ENCODE data around the gene GIGYF2. TPM values are rescaled to one million over a fixed set of nuclear protein-coding genes. Genes with fewer than 3 reads are reported as not detected.
"Not testable (repeated sequence)": the region's sequence is repeated elsewhere in the genome, so short reads cannot be mapped to it uniquely, and the experiment has no call there.

The GIGYF2 gene
- total and polyA plus RNA-seq, 2 donors from 2014 or later: 13.5 to 79.8 TPM

- FAIRE-seq (no peak), DNase-seq (no peak)
- Histone ChIP-seq H3K27ac (ENCODE audit: low read depth in 2 of 2, low read length in 2 of 2) (no peak overlapping the region), H3K27me3 (ENCODE audit: control insufficient read depth, insufficient read depth, low read length) (no peaks in the 10 kb centered on the region), H3K4me3 (ENCODE audit: low read length in 3 of 3) (no peak overlapping the region), H3K4me1 (ENCODE audit: control insufficient read depth in 2 of 3, insufficient read depth in 2 of 3, low read depth in 1 of 3, low read length in 3 of 3) (no peaks in the 10 kb centered on the region), H3K36me3 (ENCODE audit: control insufficient read depth in 2 of 3, insufficient read depth in 3 of 3, low read length in 3 of 3) (peaks cover 0 to 7% (median 4%) of the 10 kb centered on the region in 3 donors), H3K9me3 (ENCODE audit: control insufficient read depth in 2 of 3, insufficient read depth in 1 of 3, low read length in 3 of 3) (no peaks in the 10 kb centered on the region), H3K9ac (ENCODE audit: low read length in 3 of 3) (no peak overlapping the region)
- no peak for TF ChIP-seq CTCF (IDR thresholded peaks at IDR 0.05; ENCODE audit: borderline replicate concordance, extremely low read depth, insufficient read depth)
- intact Hi-C loops (cut with DNase I): no loop called here
Observed at GRCh38 chr2:232714969-232715368, 17.8 kb downstream of the GIGYF2 start.

DNA sequence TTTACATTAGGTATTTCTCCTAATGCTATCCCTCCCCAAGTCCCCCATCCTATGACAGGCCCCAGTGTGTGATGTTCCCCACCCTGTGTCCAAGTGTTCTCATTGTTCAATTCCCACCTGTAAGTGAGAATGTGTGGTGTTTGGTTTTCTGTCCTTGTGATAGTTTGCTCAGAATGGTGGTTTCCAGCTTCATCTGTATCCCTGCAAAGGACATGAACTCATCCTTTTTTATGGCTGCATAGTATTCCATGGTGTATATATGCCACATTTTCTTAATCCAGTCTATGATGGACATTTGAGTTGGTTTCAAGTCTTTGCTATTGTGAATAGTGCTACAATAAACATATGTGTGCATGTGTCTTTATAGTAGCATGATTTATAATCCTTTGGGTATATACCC lies 22.9 kb downstream of the GIGYF2 start:
- FAIRE-seq; DNase-seq; H3K4me1 ChIP-seq (ENCODE audit: control insufficient read depth in 2 of 3, insufficient read depth in 2 of 3, low read depth in 1 of 3, low read length in 3 of 3); H3K36me3 ChIP-seq (ENCODE audit: control insufficient read depth in 2 of 3, insufficient read depth in 3 of 3, low read length in 3 of 3); H3K9ac ChIP-seq (ENCODE audit: low read length in 3 of 3); H3K27ac ChIP-seq (ENCODE audit: low read depth in 2 of 2, low read length in 2 of 2); H3K4me3 ChIP-seq (ENCODE audit: low read length in 3 of 3); H3K27me3 ChIP-seq (ENCODE audit: control insufficient read depth, insufficient read depth, low read length); intact Hi-C loops (cut with DNase I); H3K9me3 ChIP-seq (ENCODE audit: control insufficient read depth in 2 of 3, insufficient read depth in 1 of 3, low read length in 3 of 3): not testable (repeated sequence)

- no peaks in the 10 kb centered on the region for H3K4me1 ChIP-seq (ENCODE audit: control insufficient read depth in 2 of 3, insufficient read depth in 2 of 3, low read depth in 1 of 3, low read length in 3 of 3)
- no peak for TF ChIP-seq CTCF (IDR thresholded peaks at IDR 0.05; ENCODE audit: borderline replicate concordance, extremely low read depth, insufficient read depth)
- no peaks in the 10 kb centered on the region for H3K9me3 ChIP-seq (ENCODE audit: control insufficient read depth in 2 of 3, insufficient read depth in 1 of 3, low read length in 3 of 3)
- FAIRE-seq: no peak
- peaks cover 4 to 6% (median 5%) of the 10 kb centered on the region in 3 donors for H3K36me3 ChIP-seq (ENCODE audit: control insufficient read depth in 2 of 3, insufficient read depth in 3 of 3, low read length in 3 of 3)
- no peak overlapping the region for H3K4me3 ChIP-seq (ENCODE audit: low read length in 3 of 3)
- no peak for DNase-seq
- H3K9ac ChIP-seq (ENCODE audit: low read length in 3 of 3): no peak overlapping the region
- intact Hi-C loops (cut with DNase I): no loop called here
- no peak overlapping the region for H3K27ac ChIP-seq (ENCODE audit: low read depth in 2 of 2, low read length in 2 of 2)
- no peaks in the 10 kb centered on the region for H3K27me3 ChIP-seq (ENCODE audit: control insufficient read depth, insufficient read depth, low read length)
Observed at GRCh38 chr2:232721261-232721660, 24.1 kb downstream of the GIGYF2 start.

- H3K9me3 ChIP-seq (ENCODE audit: control insufficient read depth in 2 of 3, insufficient read depth in 1 of 3, low read length in 3 of 3): no peaks in the 10 kb centered on the region
- no peak for TF ChIP-seq CTCF (IDR thresholded peaks at IDR 0.05; ENCODE audit: borderline replicate concordance, extremely low read depth, insufficient read depth)
- no peak overlapping the region for H3K27ac ChIP-seq (ENCODE audit: low read depth in 2 of 2, low read length in 2 of 2)
- no peak for DNase-seq
- no peaks in the 10 kb centered on the region for H3K4me1 ChIP-seq (ENCODE audit: control insufficient read depth in 2 of 3, insufficient read depth in 2 of 3, low read depth in 1 of 3, low read length in 3 of 3)
- no peak overlapping the region for H3K4me3 ChIP-seq (ENCODE audit: low read length in 3 of 3)
- intact Hi-C loops (cut with DNase I): no loop called here
- H3K9ac ChIP-seq (ENCODE audit: low read length in 3 of 3): no peak overlapping the region
- FAIRE-seq: no peak
- H3K27me3 ChIP-seq (ENCODE audit: control insufficient read depth, insufficient read depth, low read length): no peaks in the 10 kb centered on the region
- H3K36me3 ChIP-seq (ENCODE audit: control insufficient read depth in 2 of 3, insufficient read depth in 3 of 3, low read length in 3 of 3): peaks cover 4 to 6% (median 5%) of the 10 kb centered on the region in 3 donors
Observed at GRCh38 chr2:232721882-232722281, 24.8 kb downstream of the GIGYF2 start.
